Islet of Langerhans (tissue), 1 donor: ENCODE results near the gene SEMA4C.

ENCODE experiments used
- FAIRE-seq: peaks from one replicate; lab custom pipeline; 2011; peaks lifted over from hg19 to GRCh38; lab: Jason Lieb, UNC

The SEMA4C gene

GRCh38 chr2:96869822-96870625 is at the start of gene SEMA4C:
Gene SEMA4C, minus strand, starts transcription at chr2:96870080. Its CDS starts 2,194 bp downstream, at chr2:96867886.
- no peak for FAIRE-seq

- no peak for FAIRE-seq
Observed at GRCh38 chr2:96918754-96919550, 49.1 kb upstream of the SEMA4C start.

- no peak for FAIRE-seq
Observed at GRCh38 chr2:96918092-96918753, 48.3 kb upstream of the SEMA4C start.

- FAIRE-seq, result no peak
Observed at GRCh38 chr2:96916646-96917543, 47.0 kb upstream of the SEMA4C start.

GRCh38 chr2:96916156-96916630 is 46.3 kb upstream of the SEMA4C start:
- no peak for FAIRE-seq

- no peak for FAIRE-seq
Observed at GRCh38 chr2:96914332-96914731, 44.5 kb upstream of the SEMA4C start.

- no peak for FAIRE-seq
Observed at GRCh38 chr2:96913398-96914202, 43.7 kb upstream of the SEMA4C start.

- FAIRE-seq, result no peak
Observed at GRCh38 chr2:96913117-96913397, 43.2 kb upstream of the SEMA4C start.

- FAIRE-seq, result no peak
Observed at GRCh38 chr2:96912346-96913116, 42.7 kb upstream of the SEMA4C start.

GRCh38 chr2:96909611-96910021 is 39.7 kb upstream of the SEMA4C start:
- FAIRE-seq, result no peak

GRCh38 chr2:96907115-96908041 is 37.5 kb upstream of the SEMA4C start:
- no peak for FAIRE-seq

- FAIRE-seq, result no peak
Observed at GRCh38 chr2:96906729-96907114, 36.8 kb upstream of the SEMA4C start.

- no peak for FAIRE-seq
Observed at GRCh38 chr2:96903815-96904214, 33.9 kb upstream of the SEMA4C start.

- no peak for FAIRE-seq
Observed at GRCh38 chr2:96903318-96903717, 33.4 kb upstream of the SEMA4C start.

- FAIRE-seq, result no peak
Observed at GRCh38 chr2:96900237-96900636, 30.4 kb upstream of the SEMA4C start.

GRCh38 chr2:96899413-96899741 is 29.5 kb upstream of the SEMA4C start:
- no peak for FAIRE-seq

- no peak for FAIRE-seq
Observed at GRCh38 chr2:96898641-96899412, 28.9 kb upstream of the SEMA4C start.

GRCh38 chr2:96898135-96898505 is 28.2 kb upstream of the SEMA4C start:
- no peak for FAIRE-seq
